ENCODE measurements around the gene PDCD1. TPM values are rescaled to one million over a fixed set of nuclear protein-coding genes. Genes with fewer than 3 reads are reported as not detected.

The PDCD1 gene
- polyA plus RNA-seq, 1 experiment = not detected

DNA sequence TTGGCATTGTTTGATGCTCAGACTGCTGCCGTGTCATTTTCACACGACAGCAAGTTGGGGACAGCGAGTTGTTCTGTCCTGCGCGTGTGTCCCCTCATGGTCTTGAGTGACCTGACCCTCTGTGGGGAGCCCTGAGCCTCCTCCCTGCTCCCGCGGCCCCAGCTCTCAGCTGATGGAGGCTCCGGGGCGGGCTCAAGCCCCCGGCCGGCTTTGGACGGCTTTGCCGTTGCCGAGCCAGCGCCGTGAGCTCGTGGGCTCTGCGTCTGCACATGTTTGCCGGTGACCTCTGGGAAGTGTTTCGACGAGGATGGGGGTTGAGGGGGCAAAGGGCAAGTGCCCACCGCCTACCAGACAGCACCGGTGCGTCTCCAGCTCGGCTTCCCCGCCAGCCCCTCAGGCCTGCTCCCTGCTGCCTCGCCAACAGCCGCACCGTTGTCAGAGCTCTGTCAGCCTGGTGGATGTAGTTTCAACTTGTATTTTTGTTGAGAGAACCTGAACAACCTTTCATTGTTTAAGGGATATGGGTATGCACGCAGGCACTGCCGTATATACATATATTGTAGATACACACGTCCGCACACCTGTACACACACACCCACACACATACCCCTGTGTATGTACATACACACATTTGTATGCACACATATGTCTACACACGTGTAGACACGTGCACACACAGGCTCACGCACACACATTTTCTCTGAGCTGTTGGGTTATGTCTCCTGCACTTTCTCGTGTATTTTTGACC is 13.7 kb downstream of the PDCD1 start:
- no peak overlapping the region for H3K27ac ChIP-seq (ENCODE audit: low read depth, low read length)
- peaks cover 6% of the 10 kb centered on the region; the same call in 1 of the 2 replicates for H3K9me3 ChIP-seq (ENCODE audit: control insufficient read depth, insufficient read depth, low read length)
- no peak for DNase-seq (ENCODE audit: low read depth, low spot score)
- POLR2A ChIA-PET = interaction anchor here (0.6 to 0.7 kb wide), 2 partner anchors 15 to 80 kb away, joined by 3 to 5 read pairs; no protein-coding TSS in a partner anchor
- no peak overlapping the region for H3K4me3 ChIP-seq (ENCODE audit: low read depth, low read length)
- TF ChIP-seq, protein P1, sequence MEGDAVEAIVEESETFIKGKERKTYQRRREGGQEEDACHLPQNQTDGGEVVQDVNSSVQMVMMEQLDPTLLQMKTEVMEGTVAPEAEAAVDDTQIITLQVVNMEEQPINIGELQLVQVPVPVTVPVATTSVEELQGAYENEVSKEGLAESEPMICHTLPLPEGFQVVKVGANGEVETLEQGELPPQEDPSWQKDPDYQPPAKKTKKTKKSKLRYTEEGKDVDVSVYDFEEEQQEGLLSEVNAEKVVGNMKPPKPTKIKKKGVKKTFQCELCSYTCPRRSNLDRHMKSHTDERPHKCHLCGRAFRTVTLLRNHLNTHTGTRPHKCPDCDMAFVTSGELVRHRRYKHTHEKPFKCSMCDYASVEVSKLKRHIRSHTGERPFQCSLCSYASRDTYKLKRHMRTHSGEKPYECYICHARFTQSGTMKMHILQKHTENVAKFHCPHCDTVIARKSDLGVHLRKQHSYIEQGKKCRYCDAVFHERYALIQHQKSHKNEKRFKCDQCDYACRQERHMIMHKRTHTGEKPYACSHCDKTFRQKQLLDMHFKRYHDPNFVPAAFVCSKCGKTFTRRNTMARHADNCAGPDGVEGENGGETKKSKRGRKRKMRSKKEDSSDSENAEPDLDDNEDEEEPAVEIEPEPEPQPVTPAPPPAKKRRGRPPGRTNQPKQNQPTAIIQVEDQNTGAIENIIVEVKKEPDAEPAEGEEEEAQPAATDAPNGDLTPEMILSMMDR (IDR thresholded peaks at IDR 0.05; ENCODE audit: low read depth, low read length) = no peak
- peaks cover 5% of the 10 kb centered on the region for H3K27me3 ChIP-seq (ENCODE audit: control insufficient read depth, insufficient read depth, low read length)
- CTCF ChIA-PET = interaction anchor here (0.6 to 0.8 kb wide), 2 partner anchors 9 to 33 kb away, joined by 3 read pairs; no protein-coding TSS in a partner anchor

DNA sequence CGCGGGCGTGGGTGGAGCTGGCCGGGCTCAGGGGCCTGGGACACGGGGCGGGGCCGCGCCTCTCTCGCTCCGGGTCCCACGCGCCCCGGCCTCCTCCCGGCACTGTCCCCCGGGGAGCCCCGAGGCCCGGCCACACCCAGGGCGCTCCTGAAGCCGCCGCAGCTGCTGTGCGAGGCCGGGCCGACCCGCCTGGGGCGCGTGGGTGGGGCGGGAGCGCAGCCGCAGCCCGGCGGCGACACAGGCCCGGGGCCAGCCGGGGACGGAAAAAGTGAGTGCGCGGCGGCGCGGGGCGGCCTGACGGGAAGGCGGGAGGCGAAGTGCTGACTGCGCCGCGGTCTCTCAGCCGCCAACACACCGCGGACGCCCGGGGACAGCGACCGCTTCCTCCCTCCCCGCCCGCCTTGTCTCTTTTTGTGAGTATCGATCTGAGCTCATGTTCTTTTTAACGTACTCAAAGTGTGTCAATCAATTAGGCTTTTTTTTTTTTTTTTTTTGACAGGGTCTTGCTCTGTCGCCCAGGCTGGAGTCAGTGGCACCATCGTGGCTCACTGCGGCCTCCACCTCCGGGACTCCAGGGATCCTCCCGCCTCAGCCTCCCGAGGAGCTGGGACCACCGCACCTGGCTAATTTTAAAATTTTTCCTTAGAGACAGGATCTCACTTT is 14.5 kb downstream of the PDCD1 start:
- TF ChIP-seq, protein P1 (IDR thresholded peaks at IDR 0.05; ENCODE audit: low read depth, low read length) = no peak
- Histone ChIP-seq H3K27me3 (ENCODE audit: control insufficient read depth, insufficient read depth, low read length) (peaks cover 5% of the 10 kb centered on the region), H3K9me3 (ENCODE audit: control insufficient read depth, insufficient read depth, low read length) (peaks cover 6% of the 10 kb centered on the region; the same call in 1 of the 2 replicates), H3K4me3 (ENCODE audit: low read depth, low read length) (peak overlapping the region; percentile 51), H3K27ac (ENCODE audit: low read depth, low read length) (no peak overlapping the region)
- POLR2A ChIA-PET = interaction anchor here (0.6 to 0.7 kb wide), 2 partner anchors 15 to 81 kb away, joined by 3 to 5 read pairs; no protein-coding TSS in a partner anchor
- no peak for DNase-seq (ENCODE audit: low read depth, low spot score)
- CTCF ChIA-PET = interaction anchor here (0.6 to 0.8 kb wide), 2 partner anchors 8 to 34 kb away, joined by 3 read pairs; no protein-coding TSS in a partner anchor

DNA sequence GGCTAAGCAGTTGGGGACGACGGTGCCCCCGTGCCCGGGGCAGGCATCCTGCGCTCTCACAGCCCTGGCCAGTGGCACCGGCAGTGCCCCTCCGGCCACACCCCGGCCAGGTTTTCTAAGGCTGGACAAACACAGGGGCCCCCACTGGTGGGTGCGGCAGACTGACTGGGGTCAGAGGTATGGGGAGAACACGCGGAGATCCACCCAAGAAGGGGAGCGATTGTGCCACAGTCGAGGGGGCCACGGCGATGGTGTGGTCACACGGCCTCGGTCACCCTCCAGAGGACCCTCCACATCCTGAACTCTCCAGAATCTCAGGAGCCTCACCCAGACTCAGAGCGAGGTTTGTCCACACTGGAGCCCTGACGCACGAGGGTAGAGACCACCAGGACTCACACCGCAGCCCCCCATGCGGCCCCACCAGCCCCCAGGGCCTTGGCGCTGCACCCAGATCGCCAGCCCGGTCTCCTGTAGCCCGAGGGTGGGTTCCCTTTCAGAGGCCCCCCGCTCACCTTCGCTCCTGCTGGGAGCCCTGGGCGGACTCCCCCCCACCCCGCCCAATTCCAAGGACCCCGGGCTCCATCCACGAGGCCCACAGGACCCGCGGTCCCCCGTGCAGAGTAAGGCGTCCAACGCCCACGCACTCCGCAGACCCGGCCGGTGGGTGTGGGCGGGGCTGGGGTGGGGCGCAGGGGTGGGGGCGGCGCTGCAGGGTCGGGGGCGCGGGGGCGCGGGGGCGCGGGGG is 15.2 kb downstream of the PDCD1 start:
- H3K9me3 ChIP-seq (ENCODE audit: control insufficient read depth, insufficient read depth, low read length) = peaks cover 6% of the 10 kb centered on the region; the same call in 1 of the 2 replicates
- no peak overlapping the region for H3K27ac ChIP-seq (ENCODE audit: low read depth, low read length)
- ChIA-PET POLR2A (no interaction called here), CTCF (no interaction called here)
- no peak for DNase-seq (ENCODE audit: low read depth, low spot score)
- no peak overlapping the region for H3K4me3 ChIP-seq (ENCODE audit: low read depth, low read length)
- H3K27me3 ChIP-seq (ENCODE audit: control insufficient read depth, insufficient read depth, low read length) = peaks cover 5% of the 10 kb centered on the region
- TF ChIP-seq, protein P1 (IDR thresholded peaks at IDR 0.05; ENCODE audit: low read depth, low read length) = no peak

DNA sequence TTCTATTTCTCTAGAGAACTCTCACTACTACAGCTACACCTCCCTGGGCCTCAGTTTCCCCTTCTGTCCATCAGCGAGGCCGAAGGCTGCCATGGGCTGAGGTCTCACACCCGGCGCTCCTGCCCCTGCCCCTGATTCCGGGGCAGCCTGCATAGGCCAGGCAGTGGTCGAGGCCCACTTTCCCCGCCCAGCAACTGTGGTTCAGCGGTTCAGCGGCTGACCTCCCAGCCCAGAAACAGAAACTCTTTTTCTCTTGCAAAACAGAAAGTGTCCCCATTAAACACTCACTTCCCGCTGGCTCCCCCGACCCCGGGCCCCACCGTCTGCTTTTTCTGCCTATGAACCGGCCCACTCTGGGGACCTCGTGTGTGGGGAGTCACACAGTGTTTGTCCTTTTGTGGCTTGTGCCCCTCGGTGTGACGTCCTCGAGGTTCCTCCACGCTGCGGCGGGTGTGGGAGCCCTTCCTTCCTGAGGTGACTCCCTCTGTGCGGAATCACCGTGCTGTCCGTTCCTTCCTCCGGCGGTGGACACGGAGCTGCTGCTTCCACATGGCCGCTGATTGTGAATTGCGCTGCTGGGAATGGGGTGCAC is 16.0 kb downstream of the PDCD1 start:
- no peak overlapping the region for H3K27ac ChIP-seq (ENCODE audit: low read depth, low read length)
- ChIA-PET POLR2A (no interaction called here), CTCF (no interaction called here)
- DNase-seq (ENCODE audit: low read depth, low spot score) = no peak
- TF ChIP-seq, protein P1 (IDR thresholded peaks at IDR 0.05; ENCODE audit: low read depth, low read length) = no peak
- H3K4me3 ChIP-seq (ENCODE audit: low read depth, low read length) = no peak overlapping the region
- H3K27me3 ChIP-seq (ENCODE audit: control insufficient read depth, insufficient read depth, low read length) = peaks cover 9% of the 10 kb centered on the region
- peaks cover 6% of the 10 kb centered on the region; the same call in 1 of the 2 replicates for H3K9me3 ChIP-seq (ENCODE audit: control insufficient read depth, insufficient read depth, low read length)

Measured in AG04450 (cell line).